NCI-H510A treated with DMSO at 0.1 percent for 48 hours (cell line): ENCODE results near the gene ZNF560.
"Not testable (repeated sequence)": the region's sequence is repeated elsewhere in the genome, so short reads cannot be mapped to it uniquely, and the experiment has no call there.

Experiments used
- DNase-seq: peaks from one replicate; lab custom pipeline; 2025; lab: John Stamatoyannopoulos, UW

ZNF560 gene

GRCh38 chr19:9498183-9498902 is at the start of gene ZNF560:
TSS of gene ZNF560 (minus strand) at chr19:9498616. CDS start at chr19:9475313, 23,303 bp downstream.
- DNase-seq = no peak

- DNase-seq = no peak
Measured at GRCh38 chr19:9547870-9548269, 49.5 kb upstream of the ZNF560 start.

GRCh38 chr19:9541281-9541680 is 42.9 kb upstream of the ZNF560 start:
- not testable (repeated sequence) for DNase-seq

- not testable (repeated sequence) for DNase-seq
Measured at GRCh38 chr19:9539921-9540320, 41.5 kb upstream of the ZNF560 start.

GRCh38 chr19:9539201-9539600 is 40.8 kb upstream of the ZNF560 start:
- DNase-seq = not testable (repeated sequence)

GRCh38 chr19:9538183-9539058 is 40.0 kb upstream of the ZNF560 start, which contains the start of gene ZNF426:
TSS of gene ZNF426 (minus strand) at chr19:9538645. CDS start at chr19:9536232, 2,413 bp downstream.
- peak; percentile 70 for DNase-seq

- no peak for DNase-seq
Measured at GRCh38 chr19:9535934-9536333, 37.5 kb upstream of the ZNF560 start.

- no peak for DNase-seq
Measured at GRCh38 chr19:9531933-9532332, 33.5 kb upstream of the ZNF560 start.

- no peak for DNase-seq
Measured at GRCh38 chr19:9528757-9529336, 30.4 kb upstream of the ZNF560 start.

GRCh38 chr19:9523885-9524474 is 25.6 kb upstream of the ZNF560 start:
- DNase-seq = no peak

- no peak for DNase-seq
Measured at GRCh38 chr19:9507285-9507684, 8.9 kb upstream of the ZNF560 start.

- DNase-seq = no peak
Measured at GRCh38 chr19:9500796-9501195, 2.4 kb upstream of the ZNF560 start.

GRCh38 chr19:9494096-9494495 is 4.3 kb downstream of the ZNF560 start:
- no peak for DNase-seq

- DNase-seq = no peak
Measured at GRCh38 chr19:9487016-9487415, 11.4 kb downstream of the ZNF560 start.

GRCh38 chr19:9485140-9485539 is 13.3 kb downstream of the ZNF560 start:
- no peak for DNase-seq

- no peak for DNase-seq
Measured at GRCh38 chr19:9474975-9475374, 23.4 kb downstream of the ZNF560 start.

GRCh38 chr19:9467161-9467560 is 31.3 kb downstream of the ZNF560 start:
- no peak for DNase-seq

GRCh38 chr19:9461938-9462337 is 36.5 kb downstream of the ZNF560 start:
- no peak for DNase-seq

GRCh38 chr19:9456018-9456689 is 42.3 kb downstream of the ZNF560 start:
- DNase-seq = peak; percentile 1

- no peak for DNase-seq
Measured at GRCh38 chr19:9453953-9454352, 44.5 kb downstream of the ZNF560 start.

- no peak for DNase-seq
Measured at GRCh38 chr19:9445037-9445436, 53.4 kb downstream of the ZNF560 start.

GRCh38 chr19:9436358-9436757 is 62.1 kb downstream of the ZNF560 start:
- DNase-seq = no peak
